Measurements from ENCODE around the gene FREY1.
"Not testable (repeated sequence)": the region's sequence is repeated elsewhere in the genome, so short reads cannot be mapped to it uniquely, and the experiment has no call there.

FREY1 gene

GRCh38 chr11:45913942-45914635 is 7.0 kb upstream of the FREY1 start:
- no peak for DNase-seq

- no peak for DNase-seq
Measured at GRCh38 chr11:45913514-45913913, 6.4 kb upstream of the FREY1 start.

DNA sequence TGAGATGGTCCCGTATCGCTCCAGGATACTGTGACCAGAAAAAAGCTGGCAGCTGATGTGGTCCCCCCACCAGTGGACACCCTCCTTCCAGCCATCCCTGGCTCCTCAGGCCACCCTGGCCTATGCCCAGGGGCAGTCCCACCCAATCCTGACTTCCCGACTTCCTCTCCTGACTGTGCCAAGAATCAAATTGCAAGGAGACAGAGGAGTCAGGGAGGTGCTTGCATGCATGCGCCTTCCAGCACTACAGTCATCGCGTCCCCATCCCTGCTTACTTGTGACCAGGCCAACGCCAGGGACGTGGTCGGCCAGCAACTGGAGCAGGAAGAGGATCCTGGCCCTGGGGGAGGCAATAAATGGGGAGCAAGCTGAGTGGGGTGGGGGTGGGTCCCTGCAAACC is 3.6 kb upstream of the FREY1 start:
- DNase-seq, result no peak

GRCh38 chr11:45909594-45910475 is 2.8 kb upstream of the FREY1 start:
- no peak for DNase-seq

- DNase-seq, result no peak
Measured at GRCh38 chr11:45907911-45908370, 870 bp upstream of the FREY1 start.

- DNase-seq, result no peak
Measured at GRCh38 chr11:45906096-45906682, 882 bp downstream of the FREY1 start.

DNA sequence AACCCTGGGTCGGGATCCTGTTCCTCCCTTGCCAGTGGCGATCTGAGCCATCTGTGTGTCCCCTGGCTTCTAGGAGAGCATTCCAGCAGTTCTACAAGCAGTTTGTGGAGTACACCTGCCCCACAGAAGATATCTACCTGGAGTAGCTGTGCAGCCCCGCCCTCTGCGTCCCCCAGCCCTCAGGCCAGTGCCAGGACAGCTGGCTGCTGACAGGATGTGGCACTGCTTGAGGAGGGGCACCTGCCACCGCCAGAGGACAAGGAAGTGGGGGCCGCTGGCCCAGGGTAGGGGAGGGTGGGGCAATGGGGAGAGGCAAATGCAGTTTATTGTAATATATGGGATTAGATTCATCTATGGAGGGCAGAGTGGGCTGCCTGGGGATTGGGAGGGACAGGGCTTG is 1.5 kb downstream of the FREY1 start:
- DNase-seq, result not testable (repeated sequence)

DNA sequence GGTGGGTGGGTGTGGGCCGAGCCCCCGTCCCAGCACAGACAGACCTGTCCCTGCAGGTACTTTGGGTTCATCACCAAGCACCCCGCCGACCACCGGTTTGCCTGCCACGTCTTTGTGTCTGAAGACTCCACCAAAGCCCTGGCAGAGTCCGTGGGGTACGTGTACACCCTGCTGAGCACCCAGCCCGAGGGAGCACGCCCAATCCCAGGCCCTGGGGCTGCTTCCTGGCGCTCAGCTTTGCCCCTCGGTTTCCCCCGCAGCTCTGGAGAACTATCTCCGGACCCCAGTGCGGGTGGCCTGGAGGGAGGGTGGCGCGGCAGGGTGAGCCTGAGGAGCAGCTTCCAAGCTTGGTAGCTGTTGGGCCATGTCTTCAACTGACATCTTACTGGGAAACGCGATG is 2.0 kb downstream of the FREY1 start:
- no peak for DNase-seq

DNA sequence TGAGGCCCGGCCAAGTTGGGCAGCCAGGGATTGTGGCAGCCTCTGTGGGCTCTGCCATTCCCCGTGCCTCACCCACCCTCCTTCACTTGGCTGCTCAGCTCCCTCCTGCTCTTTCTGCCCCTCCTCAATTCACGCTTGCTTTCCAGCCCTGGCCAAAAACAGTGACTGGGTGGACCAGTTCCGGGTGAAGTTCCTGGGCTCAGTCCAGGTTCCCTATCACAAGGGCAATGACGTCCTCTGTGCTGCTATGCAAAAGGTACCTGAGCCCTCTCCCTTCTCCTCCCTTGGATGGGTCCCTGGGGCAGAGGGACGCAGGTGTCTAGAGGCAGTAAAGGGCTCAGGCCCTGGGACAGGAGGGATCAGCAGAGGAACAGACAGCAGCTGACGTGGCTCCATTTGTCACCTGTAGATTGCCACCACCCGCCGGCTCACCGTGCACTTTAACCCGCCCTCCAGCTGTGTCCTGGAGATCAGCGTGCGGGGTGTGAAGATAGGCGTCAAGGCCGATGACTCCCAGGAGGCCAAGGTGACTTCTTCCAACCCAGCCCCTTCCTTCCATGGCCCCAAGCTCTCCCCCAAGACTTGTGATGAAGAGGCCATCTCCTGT is 2.7 kb downstream of the FREY1 start:
- DNase-seq, result no peak

DNA sequence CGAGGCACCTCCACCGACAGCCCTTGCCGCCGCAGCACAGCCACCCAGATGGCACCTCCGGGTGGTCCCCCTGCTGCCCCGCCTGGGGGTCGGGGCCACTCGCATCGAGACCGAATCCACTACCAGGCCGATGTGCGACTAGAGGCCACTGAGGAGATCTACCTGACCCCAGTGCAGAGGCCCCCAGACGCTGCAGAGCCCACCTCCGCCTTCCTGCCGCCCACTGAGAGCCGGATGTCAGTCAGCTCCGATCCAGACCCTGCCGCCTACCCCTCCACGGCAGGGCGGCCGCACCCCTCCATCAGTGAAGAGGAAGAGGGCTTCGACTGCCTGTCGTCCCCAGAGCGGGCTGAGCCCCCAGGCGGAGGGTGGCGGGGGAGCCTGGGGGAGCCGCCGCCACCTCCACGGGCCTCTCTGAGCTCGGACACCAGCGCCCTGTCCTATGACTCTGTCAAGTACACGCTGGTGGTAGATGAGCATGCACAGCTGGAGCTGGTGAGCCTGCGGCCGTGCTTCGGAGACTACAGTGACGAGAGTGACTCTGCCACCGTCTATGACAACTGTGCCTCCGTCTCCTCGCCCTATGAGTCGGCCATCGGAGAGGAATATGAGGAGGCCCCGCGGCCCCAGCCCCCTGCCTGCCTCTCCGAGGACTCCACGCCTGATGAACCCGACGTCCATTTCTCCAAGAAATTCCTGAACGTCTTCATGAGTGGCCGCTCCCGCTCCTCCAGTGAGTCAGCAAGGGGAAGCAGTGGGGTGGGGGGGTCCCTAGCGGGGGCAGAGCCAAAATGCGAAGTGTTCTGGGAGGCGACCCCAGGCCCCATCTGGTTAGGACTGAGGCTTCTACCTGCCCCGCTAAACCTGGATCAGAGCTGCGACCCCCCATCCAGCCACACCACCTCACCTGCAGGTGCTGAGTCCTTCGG is 4.4 kb downstream of the FREY1 start:
- no peak for DNase-seq

DNA sequence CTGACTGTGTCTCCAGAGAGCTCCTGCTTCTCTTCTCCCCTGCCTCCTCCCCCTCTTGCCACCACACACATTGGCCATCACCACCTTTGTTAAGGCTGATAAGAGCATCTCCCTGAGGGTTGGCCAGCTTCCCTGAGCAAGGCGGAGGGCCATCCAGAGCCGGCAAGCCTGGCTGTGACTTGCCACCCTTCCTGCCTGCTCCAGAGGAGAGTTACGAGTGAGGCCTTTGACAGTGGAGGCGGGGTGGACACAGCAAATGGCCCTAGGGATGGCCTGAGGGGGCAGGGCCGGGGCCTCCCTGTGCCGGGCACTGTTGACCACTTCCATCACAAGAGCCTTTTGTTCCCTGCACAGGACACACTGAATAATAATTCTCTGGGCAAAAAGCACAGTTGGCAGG is 5.4 kb downstream of the FREY1 start:
- no peak for DNase-seq

DNA sequence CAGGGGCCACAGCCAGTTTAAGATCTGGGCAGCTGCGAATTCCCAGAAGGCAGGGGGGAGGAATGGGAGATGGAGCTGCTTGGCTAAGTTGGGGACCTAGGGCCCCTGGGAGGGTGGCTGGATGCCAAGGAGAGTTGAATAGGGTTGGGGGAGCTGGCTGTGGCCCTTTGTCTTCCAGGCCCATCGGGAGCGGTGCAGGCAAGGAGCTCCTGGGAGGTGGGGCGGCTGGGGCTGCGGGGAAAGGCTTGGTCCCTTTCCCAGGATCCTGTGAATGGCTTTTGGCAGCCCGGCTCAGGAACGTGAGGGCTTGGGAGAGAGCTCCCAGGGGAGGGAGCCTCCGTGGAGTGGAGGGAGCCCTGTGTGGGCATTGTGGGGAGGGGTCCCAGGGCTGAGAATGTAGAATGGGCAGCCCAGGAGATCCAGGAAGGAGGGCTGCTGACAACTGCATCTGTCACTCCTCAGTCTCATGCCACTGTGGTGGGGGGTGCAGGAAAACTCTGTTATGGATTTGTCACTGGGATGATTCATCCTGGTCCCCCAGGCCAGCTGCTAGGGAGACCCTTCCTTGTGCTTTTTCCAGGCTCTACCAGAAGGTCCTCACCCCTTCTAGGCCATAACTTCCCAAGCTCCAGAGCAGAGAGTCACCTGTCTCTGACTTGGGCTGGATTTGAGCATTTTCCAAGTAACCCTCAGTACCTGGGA is 6.0 kb downstream of the FREY1 start:
- DNase-seq, result no peak

GRCh38 chr11:45900175-45900800 is 6.8 kb downstream of the FREY1 start:
- DNase-seq, result not testable (repeated sequence)

- peak; percentile 86 for DNase-seq
Measured at GRCh38 chr11:45899448-45900174, 7.5 kb downstream of the FREY1 start.

GRCh38 chr11:45899086-45899447 is 8.0 kb downstream of the FREY1 start:
- no peak for DNase-seq

GRCh38 chr11:45897556-45897955 is 9.5 kb downstream of the FREY1 start:
- peak; percentile 3 for DNase-seq

DNA sequence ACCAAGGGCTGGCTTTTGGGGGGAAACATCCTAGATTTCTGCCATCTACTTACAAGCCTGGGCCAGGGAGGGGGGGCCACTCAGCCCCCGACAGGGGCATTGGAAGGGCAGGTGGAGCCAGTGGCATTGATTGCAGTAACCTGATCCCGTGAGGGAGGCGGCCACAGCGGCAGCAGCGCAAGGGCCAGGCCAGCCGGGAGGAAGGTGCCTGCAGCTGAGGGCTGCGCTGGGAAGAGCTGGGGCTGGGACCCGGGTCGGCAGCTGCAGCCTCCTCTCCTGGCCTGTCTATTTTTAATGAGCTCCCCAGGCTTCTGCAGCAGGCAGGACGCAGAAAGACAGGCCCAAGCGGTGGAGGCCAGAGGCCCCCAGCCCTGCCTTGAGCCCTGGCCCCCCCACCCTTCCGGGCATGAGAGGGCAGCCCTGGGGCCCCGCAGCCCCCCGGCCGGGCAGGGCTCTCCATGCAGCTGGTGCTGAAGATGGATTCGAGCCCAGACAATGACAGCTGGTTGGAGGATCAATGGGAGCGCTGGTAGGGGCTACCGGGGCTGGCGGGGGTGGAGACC is 10.6 kb downstream of the FREY1 start:
- DNase-seq, result peak; percentile 82

DNA sequence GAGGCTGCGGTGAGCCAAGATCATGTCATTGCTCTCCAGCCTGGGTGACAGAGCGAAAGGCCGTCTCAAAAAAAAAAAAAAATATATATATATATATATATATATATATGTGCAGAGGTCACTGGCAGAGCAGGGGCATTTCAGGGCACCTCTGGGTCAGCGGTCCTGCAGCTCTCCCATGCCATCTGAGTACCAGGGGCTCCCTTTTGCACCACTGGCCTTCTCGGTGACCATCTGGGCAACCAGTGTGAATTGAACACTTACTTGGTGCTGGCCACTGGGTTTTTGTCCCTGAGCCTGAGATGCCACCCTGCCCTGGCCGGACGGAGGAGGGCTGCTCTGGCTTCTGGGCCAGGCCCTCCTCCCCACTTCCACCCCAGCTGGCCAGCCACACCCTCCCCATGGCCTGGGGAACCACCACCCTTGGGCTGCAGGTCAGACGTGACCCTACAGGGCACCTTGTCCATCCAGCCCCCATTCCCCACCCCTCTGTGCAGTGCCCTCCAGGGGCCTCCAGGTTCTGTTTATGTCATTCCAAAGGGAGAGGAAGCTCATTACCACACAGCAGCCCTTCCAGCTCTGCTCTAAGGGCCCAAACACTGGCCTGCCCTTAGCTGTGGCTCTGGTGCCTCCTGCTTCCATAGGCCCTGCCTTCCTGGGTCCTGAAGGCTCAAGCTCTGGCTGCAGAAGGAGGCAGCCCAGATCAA is 11.4 kb downstream of the FREY1 start:
- DNase-seq, result peak; percentile 6

DNA sequence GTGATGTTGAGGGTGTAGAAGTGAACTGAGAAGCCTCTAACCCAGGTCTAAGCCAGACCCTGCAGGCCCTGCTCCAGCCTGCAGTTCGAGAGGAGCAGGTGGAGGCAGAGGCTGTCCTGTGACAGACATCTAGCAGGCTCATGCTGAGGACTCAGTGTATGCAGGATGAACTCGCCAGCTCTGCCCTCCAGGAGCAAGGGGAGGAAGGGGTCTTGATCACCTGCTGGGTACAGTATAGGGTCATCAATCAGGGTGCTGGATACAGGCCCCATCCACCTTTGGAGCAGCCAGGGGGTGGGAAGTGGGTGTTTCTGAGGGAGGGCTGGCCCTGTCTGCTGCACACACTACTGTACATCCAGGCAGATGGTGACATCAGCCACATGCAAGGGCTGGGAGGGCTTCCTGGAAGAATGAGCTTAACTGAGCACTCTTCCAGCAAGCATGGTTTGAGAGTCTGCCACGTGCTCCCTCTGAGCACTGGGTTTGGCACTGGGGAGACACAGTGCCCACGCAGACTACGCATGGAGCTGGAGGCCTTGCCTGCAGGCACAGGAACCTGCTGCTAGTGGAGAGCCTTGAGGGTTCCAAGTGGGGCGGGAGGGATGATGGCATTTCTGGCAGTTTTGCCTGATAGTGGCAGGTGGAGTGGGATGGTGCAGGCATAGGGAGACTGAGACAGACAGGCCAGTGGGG is 12.4 kb downstream of the FREY1 start:
- peak; percentile 40 for DNase-seq
